ENCODE measurements around the gene CPT1A.

Gene CPT1A

GRCh38 chr11:68714060-68714856 is 127.5 kb downstream of the CPT1A start:
- DNase-seq (ENCODE audit: low read depth in 3 of 3, low spot score in 1 of 3) = no peak

GRCh38 chr11:68711114-68711513 is 130.6 kb downstream of the CPT1A start:
- DNase-seq (ENCODE audit: low read depth in 3 of 3, low spot score in 1 of 3) = no peak

DNA sequence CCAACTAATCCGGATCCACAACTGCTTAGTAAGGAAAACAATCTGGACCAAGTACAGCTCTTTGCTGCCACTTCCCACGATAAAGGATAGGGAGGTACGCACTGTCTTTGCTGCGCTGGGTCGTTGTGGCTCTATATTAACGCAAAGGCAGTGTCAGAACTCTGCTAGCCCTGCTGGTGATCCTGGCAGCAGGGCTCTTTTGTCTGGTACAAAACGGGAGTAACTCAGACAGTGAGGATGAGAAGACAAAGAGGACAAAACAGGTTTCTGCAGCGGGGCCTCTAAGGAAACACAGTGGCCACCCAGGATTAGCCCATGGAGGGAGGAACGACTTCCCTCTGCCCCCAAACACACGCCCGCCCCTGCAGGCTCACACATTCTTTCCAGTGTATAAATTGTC is 131.3 kb downstream of the CPT1A start:
- DNase-seq (ENCODE audit: low read depth in 3 of 3, low spot score in 1 of 3) = no peak

DNA sequence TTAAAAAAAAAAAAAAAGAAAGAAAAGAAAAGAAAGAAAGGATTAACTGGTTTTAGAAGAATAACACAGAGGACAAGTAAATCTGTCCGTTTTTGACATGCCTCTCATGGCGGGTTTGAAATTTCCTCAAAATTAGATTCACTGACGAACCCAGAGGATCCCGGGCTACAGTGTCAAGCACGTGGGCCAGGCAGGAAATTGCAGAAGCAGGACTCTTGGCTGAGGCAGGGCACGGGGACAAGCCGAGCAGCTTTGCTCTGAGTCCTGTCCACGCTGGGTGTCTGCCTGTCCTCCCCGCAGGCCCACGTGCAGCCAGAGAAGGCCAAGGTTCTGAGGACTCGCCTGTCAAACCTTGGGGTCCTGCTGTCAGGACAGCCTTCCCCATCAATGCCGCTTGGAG is 132.7 kb downstream of the CPT1A start:
- no peak for DNase-seq (ENCODE audit: low read depth in 3 of 3, low spot score in 1 of 3)

GRCh38 chr11:68707527-68707926 is 134.2 kb downstream of the CPT1A start:
- DNase-seq (ENCODE audit: low read depth in 3 of 3, low spot score in 1 of 3) = no peak

DNA sequence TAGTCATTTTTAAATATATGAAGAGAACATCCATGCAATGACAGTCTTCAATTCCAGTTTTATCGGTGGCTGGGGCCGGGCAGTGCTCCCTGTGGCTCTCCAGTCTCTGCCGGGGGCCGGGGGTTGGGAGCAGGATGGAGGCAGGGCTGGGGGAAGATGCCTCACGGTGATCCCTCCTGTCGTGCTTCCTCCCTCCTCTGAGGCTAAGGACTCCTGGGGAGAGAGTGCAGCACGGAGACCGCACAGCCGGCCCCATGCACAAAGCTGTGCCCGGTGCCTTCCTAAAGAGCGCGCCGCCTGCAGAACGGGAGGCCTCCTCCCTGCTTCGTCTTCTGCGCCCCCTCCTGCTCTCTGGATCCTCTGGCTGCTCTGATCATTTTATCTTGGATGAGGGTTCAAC is 136.8 kb downstream of the CPT1A start:
- DNase-seq (ENCODE audit: low read depth in 3 of 3, low spot score in 1 of 3) = no peak

Measured in stimulated activated CD4-positive, alpha-beta T cell treated with anti-CD3 and anti-CD28 coated beads, TNF-alpha, amount 100 ng/mL, for 1 hour (primary cell).